H1 (cell line): ENCODE data around the gene NCAPD2. TPM values are rescaled to one million over a fixed set of nuclear protein-coding genes. Genes with fewer than 3 reads are reported as not detected.

Source experiments
- CTCF ChIA-PET: fragments of 300-600 bp; sonication (Branson Sonifier 250); formaldehyde crosslinking; loops from one replicate; lab custom pipeline; 2021; ENCODE audit not compliant: partially characterized antibody; lab: Charles Lee
- POLR2A ChIA-PET: fragments of 300-600 bp; sonication (Branson Sonifier 250); formaldehyde crosslinking; loops from one replicate; lab custom pipeline; 2021; ENCODE audit warnings: inconsistent platforms; ENCODE audit not compliant: partially characterized antibody; lab: Charles Lee
- DNase-seq, 2 experiments: peaks; one replicate each; pipeline versions ENCODE4 v3.0.0 to v3.0.0-alpha.2; 2010 to 2022; ENCODE audit warnings: low spot score in 2 of 2, low read depth in 1 of 2, mixed read lengths in 1 of 2
- FAIRE-seq: peaks from 2 replicates; lab custom pipeline; 2011; peaks lifted over from hg19 to GRCh38; lab: Jason Lieb, UNC
- H2AFZ ChIP-seq: 2 replicates; pipeline ENCODE4 v1.8.1; 2012; ENCODE audit warnings: low read length, inconsistent platforms
- H2AK5ac ChIP-seq: 2 replicates; pipeline ENCODE4 v1.6.1; 2013; ENCODE audit warnings: low read depth, low read length
- H2BK120ac ChIP-seq: replicated peaks from 2 replicates; pipeline ENCODE3; 2013; ENCODE audit warnings: low read depth, low read length, inconsistent platforms
- H2BK12ac ChIP-seq: 2 replicates; pipeline ENCODE4 v1.6.1; 2013; ENCODE audit warnings: low read depth, low read length
- H2BK15ac ChIP-seq: 2 replicates; pipeline ENCODE4 v1.6.1; 2013; ENCODE audit warnings: low read length
- H2BK20ac ChIP-seq: 2 replicates; pipeline ENCODE4 v1.6.1; 2013; ENCODE audit warnings: low read length
- H2BK5ac ChIP-seq: 2 replicates; pipeline ENCODE4 v1.6.1; 2013; ENCODE audit warnings: low read depth, low read length
- H3K14ac ChIP-seq: 2 replicates; pipeline ENCODE4 v1.6.1; 2013; ENCODE audit warnings: inconsistent platforms; ENCODE audit not compliant: insufficient read length
- H3K18ac ChIP-seq: 2 replicates; pipeline ENCODE4 v1.6.1; 2013; ENCODE audit warnings: low read length; ENCODE audit errors: extremely low read depth
- H3K23ac ChIP-seq: 2 replicates; pipeline ENCODE4 v1.6.1; 2013; ENCODE audit warnings: inconsistent platforms; ENCODE audit not compliant: insufficient read length
- H3K23me2 ChIP-seq: 2 replicates; pipeline ENCODE4 v1.6.1; 2013; ENCODE audit warnings: low read depth, low read length
- H3K27ac ChIP-seq: 2 replicates; pipeline ENCODE4 v1.6.1; 2011; ENCODE audit warnings: low read depth, low read length, inconsistent platforms
- H3K27me3 ChIP-seq, 4 experiments: replicated peaks in 1 of 4; 1 replicate in 1 of 4; 2 replicates in 3 of 4; pipeline versions ENCODE4 v1.6.1 to v1.8.1; 2011 to 2013; ENCODE audit warnings: low read length in 3 of 4, mild to moderate bottlenecking in 3 of 4, inconsistent platforms in 2 of 4, mixed read lengths in 2 of 4, moderate library complexity in 1 of 4; ENCODE audit not compliant: control insufficient read depth in 3 of 4, insufficient read depth in 3 of 4; ENCODE audit errors: extremely low read depth in 1 of 4
- H3K36me3 ChIP-seq, 4 experiments: 2 replicates each; pipeline versions ENCODE4 v1.6.1 to v1.8.1; 2011 to 2013; ENCODE audit warnings: mild to moderate bottlenecking in 4 of 4, low read length in 3 of 4, moderate library complexity in 2 of 4, control low read depth in 1 of 4, inconsistent platforms in 1 of 4; ENCODE audit not compliant: insufficient read depth in 4 of 4, control insufficient read depth in 2 of 4
- H3K4ac ChIP-seq: replicated peaks from 2 replicates; pipeline ENCODE3; 2013; ENCODE audit warnings: low read length, low read depth, mixed read lengths, inconsistent platforms; ENCODE audit not compliant: insufficient read length
- H3K4me1 ChIP-seq, 4 experiments: replicated peaks in 1 of 4; 1 replicate in 1 of 4; 2 replicates in 3 of 4; pipeline versions ENCODE4 v1.6.1 to v1.8.1; 2011 to 2013; ENCODE audit warnings: low read length in 3 of 4, inconsistent platforms in 2 of 4, mixed read lengths in 1 of 4; ENCODE audit not compliant: insufficient read depth in 4 of 4, control insufficient read depth in 3 of 4
- H3K4me2 ChIP-seq, 2 experiments: 2 replicates each; pipeline versions ENCODE4 v1.6.1 to v1.8.1; 2011 to 2013; ENCODE audit warnings: low read depth in 2 of 2, low read length in 2 of 2, control low read depth in 1 of 2, inconsistent platforms in 1 of 2, mild to moderate bottlenecking in 1 of 2; ENCODE audit not compliant: insufficient read depth in 1 of 2
- H3K4me3 ChIP-seq, 4 experiments: fragments of 200-600, 300-600 bp in 1 of 4; sonication (generic), shearing (Covaris generic), sonication (Bioruptor Twin) in 1 of 4; 2 replicates each; pipeline versions ENCODE4 v1.5.1 to v1.8.1; 2011 to 2016; ENCODE audit warnings: low read length in 4 of 4, low read depth in 3 of 4, control low read depth in 2 of 4, inconsistent platforms in 2 of 4, mild to moderate bottlenecking in 2 of 4, mixed read lengths in 1 of 4, moderate library complexity in 1 of 4; ENCODE audit not compliant: insufficient read depth in 2 of 4; ENCODE audit errors: extremely low read depth in 1 of 4
- H3K56ac ChIP-seq: replicated peaks from 2 replicates; pipeline ENCODE3; 2013; ENCODE audit warnings: low read depth, mild to moderate bottlenecking, mixed read lengths, low read length, inconsistent platforms; ENCODE audit not compliant: insufficient read length
- H3K79me1 ChIP-seq: 2 replicates; pipeline ENCODE4 v1.6.1; 2013; ENCODE audit warnings: low read depth, low read length, control low read depth
- H3K79me2 ChIP-seq, 2 experiments: 2 replicates each; pipeline versions ENCODE4 v1.6.1 to v1.8.1; 2012 to 2013; ENCODE audit warnings: low read length in 2 of 2, mild to moderate bottlenecking in 2 of 2, inconsistent platforms in 1 of 2; ENCODE audit not compliant: insufficient read depth in 2 of 2, control insufficient read depth in 1 of 2
- H3K9ac ChIP-seq, 4 experiments: replicated peaks in 1 of 4; 1 replicate in 1 of 4; 2 replicates in 3 of 4; pipeline versions ENCODE4 v1.6.1 to v1.8.1; 2011 to 2013; ENCODE audit warnings: low read depth in 3 of 4, low read length in 3 of 4, control low read depth in 2 of 4, mild to moderate bottlenecking in 2 of 4, moderate library complexity in 2 of 4, inconsistent platforms in 1 of 4; ENCODE audit errors: extremely low read depth in 1 of 4
- H3K9me3 ChIP-seq, 2 experiments: 2 replicates each; pipeline versions ENCODE4 v1.6.1 to v1.8.1; 2012 to 2013; ENCODE audit warnings: mild to moderate bottlenecking in 2 of 2, moderate library complexity in 2 of 2, control low read depth in 1 of 2, inconsistent platforms in 1 of 2, low read depth in 1 of 2, low read length in 1 of 2, mixed read lengths in 1 of 2; ENCODE audit not compliant: insufficient read depth in 2 of 2
- H4K20me1 ChIP-seq, 2 experiments: replicated peaks in 1 of 2; 2 replicates each; pipeline versions ENCODE3 to v1.8.1; 2011 to 2013; ENCODE audit warnings: inconsistent platforms in 2 of 2, low read length in 2 of 2, mild to moderate bottlenecking in 1 of 2; ENCODE audit not compliant: insufficient read depth in 2 of 2, control insufficient read depth in 1 of 2
- H4K5ac ChIP-seq: 2 replicates; pipeline ENCODE4 v1.6.1; 2013; ENCODE audit warnings: low read length, low read depth, mixed read lengths, inconsistent platforms; ENCODE audit not compliant: insufficient read length
- H4K8ac ChIP-seq: 2 replicates; pipeline ENCODE4 v1.8.0; 2013; ENCODE audit warnings: mild to moderate bottlenecking, moderate library complexity, low read length, inconsistent platforms; ENCODE audit not compliant: insufficient read depth; ENCODE audit errors: extremely low read depth
- H4K91ac ChIP-seq: replicated peaks from 2 replicates; pipeline ENCODE3; 2013; ENCODE audit warnings: low read length, mixed read lengths, inconsistent platforms; ENCODE audit not compliant: insufficient read length
- POLR2A ChIP-seq, 2 experiments: IDR thresholded peaks; 1 replicate in 1 of 2; 2 replicates in 1 of 2; pipeline ENCODE4 v1.6.1; 2011; ENCODE audit warnings: low read depth in 2 of 2, low read length in 2 of 2, mild to moderate bottlenecking in 2 of 2; ENCODE audit errors: control extremely low read depth in 1 of 2
- POLR2AphosphoS5 ChIP-seq: IDR thresholded peaks from 2 replicates; pipeline ENCODE4 v1.6.1; 2011; ENCODE audit warnings: low read depth, low read length
- WGBS, 2 experiments: shearing (Covaris generic) in 1 of 2; methylation state at CpG; one replicate each; pipeline versions ENCODE4 v1.1.6 to v1.1.7; 2013 to 2015; ENCODE audit warnings: low lambda C conversion rate in 2 of 2, mixed read lengths in 2 of 2, inconsistent platforms in 1 of 2, low coverage in 1 of 2, missing lambda C conversion rate in 1 of 2; ENCODE audit not compliant: insufficient replicate concordance in 2 of 2, insufficient coverage in 1 of 2, insufficient read length in 1 of 2; ENCODE audit errors: extremely low coverage in 1 of 2, missing lambda C conversion rate in 1 of 2; 5-methylcytosine and 5-hydroxymethylcytosine counted together
- polyA plus RNA-seq, 7 experiments: library from polyadenylated mRNA; depleted of rRNA in 3 of 7; stranded (reverse) in 5 of 7; unstranded in 2 of 7; fragments of >200 nt in 5 of 7; fragments of 200-250 nt in 2 of 7; gene quantifications; 1 replicate in 5 of 7; 2 replicates in 1 of 7; 4 replicates in 1 of 7; pipeline versions ENCODE4 v1.2.1 to v1.2.3, GENCODE V29; 2011 to 2013; ENCODE audit warnings: missing spikeins in 2 of 7, mixed read lengths in 2 of 7
- total RNA-seq: library from RNA; stranded (reverse); fragmentation: NEBNext Ultra II Directional; extraction: Animal tissue kit (Norgen Biotek cat#: 25700); gene quantifications from 2 replicates; pipeline ENCODE4 v1.2.1, GENCODE V29; 2021

The NCAPD2 gene
- total and polyA plus RNA-seq, 2 of the 8 experiments (the other 6 are each of a cell fraction or from before 2014, with no cell fraction given), result 55.8 to 132 TPM

DNA sequence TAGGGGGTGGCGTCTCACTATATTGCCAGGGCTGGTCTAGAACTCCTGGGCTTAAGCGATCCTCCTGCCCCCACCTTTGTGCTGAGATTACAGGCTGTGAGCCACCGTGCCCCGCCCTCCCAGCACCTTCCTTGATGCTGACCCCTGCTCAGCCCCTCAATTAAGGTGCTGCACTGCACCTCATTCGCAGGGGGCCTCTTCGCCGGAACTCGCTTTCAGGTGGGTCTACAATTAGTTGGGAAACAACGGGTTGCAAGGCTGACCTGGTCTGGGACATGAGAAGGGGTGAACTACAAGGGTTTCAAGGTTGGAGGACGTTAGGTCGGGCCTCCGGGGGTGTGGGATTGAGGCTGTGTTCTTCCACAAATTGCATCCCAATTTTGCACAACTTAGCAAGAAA is 75.4 kb downstream of the NCAPD2 start:
- POLR2A ChIA-PET, result interaction anchor here (1.2 to 24.2 kb wide), 10 partner anchors 18 to 75 kb away, joined by 3 to 665 read pairs (median 4); partner anchors contain the start of gene GAPDH
- no peak overlapping the region for H3K56ac ChIP-seq
- TF ChIP-seq POLR2AphosphoS5 (no peak), POLR2A (IDR thresholded peaks at IDR 0.05; ENCODE audit: control extremely low read depth in 1 of 2, low read depth in 2 of 2, low read length in 2 of 2) (peak in 1 of 2 experiments; percentile 35; a peak in 1 of 3 replicates)
- H3K27ac ChIP-seq, result no peak overlapping the region
- DNase-seq (no peak), FAIRE-seq (no peak)
- H2BK15ac ChIP-seq, result no peak overlapping the region
- H3K18ac ChIP-seq, result no peak overlapping the region
- peaks cover 0 to 24% of the 10 kb centered on the region in 2 experiments; a peak in 2 of 4 replicates for H3K79me2 ChIP-seq
- H2AK5ac ChIP-seq, result no peak overlapping the region
- H3K79me1 ChIP-seq, result no peaks in the 10 kb centered on the region; the same call in 1 of the 2 replicates
- H2BK12ac ChIP-seq, result no peak overlapping the region
- H3K4me2 ChIP-seq, result peak overlapping the region in 1 of 2 experiments; percentile 53; a peak in 1 of 4 replicates
- H3K14ac ChIP-seq, result no peak overlapping the region
- no peak overlapping the region for H4K5ac ChIP-seq
- no peak overlapping the region for H3K4me3 ChIP-seq
- no peak overlapping the region for H2BK120ac ChIP-seq
- no peak overlapping the region for H2BK5ac ChIP-seq
- H3K4ac ChIP-seq, result no peak overlapping the region
- peaks cover 26 to 53% (median 38%) of the 10 kb centered on the region in 4 experiments for H3K36me3 ChIP-seq
- H2BK20ac ChIP-seq, result no peak overlapping the region
- peaks cover 0 to 8% (median 4%) of the 10 kb centered on the region in 4 experiments; a peak in 5 of 7 replicates for H3K4me1 ChIP-seq
- no peak overlapping the region for H2AFZ ChIP-seq
- H3K23ac ChIP-seq, result no peak overlapping the region
- CTCF ChIA-PET, result interaction anchor here (1.4 to 24.5 kb wide), 2 partner anchors 10 to 23 kb away, joined by 5 to 462 read pairs; partner anchors contain the start of genes GAPDH and IFFO1
- no peaks in the 10 kb centered on the region for H3K9me3 ChIP-seq
- 93% methylated on average over 12 of the region's 12 CpGs; no CpG with 5 or more reads in 1 of the 2 experiments for WGBS, 2 experiments
- peaks cover 0 to 7% of the 10 kb centered on the region in 2 experiments for H4K20me1 ChIP-seq
- no peak overlapping the region for H4K8ac ChIP-seq
- H3K27me3 ChIP-seq, result no peaks in the 10 kb centered on the region
- H4K91ac ChIP-seq, result no peak overlapping the region
- peaks cover 4% of the 10 kb centered on the region for H3K23me2 ChIP-seq
- H3K9ac ChIP-seq, result no peak overlapping the region
